PFSK-1 (cell line): ENCODE results near the gene TMEM117.

ENCODE experiments used
- POLR2AphosphoS5 ChIP-seq: IDR thresholded peaks from 2 replicates; pipeline ENCODE4 v1.6.1; 2012; ENCODE audit warnings: low read depth, mild to moderate bottlenecking, control low read depth, low read length, moderate library complexity
- TAF1 ChIP-seq: IDR thresholded peaks from 2 replicates; pipeline ENCODE4 v1.6.1; 2012; ENCODE audit warnings: low read length, control low read depth, borderline replicate concordance; ENCODE audit not compliant: insufficient read depth

- no peak for TF ChIP-seq POLR2AphosphoS5
- TF ChIP-seq TAF1: no peak
These were observed 321.5 kb downstream of the TMEM117 start for GRCh38 chr12:44157359-44157758.
